SHP77 (cell line): ENCODE results near the gene EYA2.

ENCODE experiments used
- DNase-seq, 2 experiments: peaks; one replicate each; lab custom pipeline; 2025; lab: John Stamatoyannopoulos, UW

EYA2 gene

DNA sequence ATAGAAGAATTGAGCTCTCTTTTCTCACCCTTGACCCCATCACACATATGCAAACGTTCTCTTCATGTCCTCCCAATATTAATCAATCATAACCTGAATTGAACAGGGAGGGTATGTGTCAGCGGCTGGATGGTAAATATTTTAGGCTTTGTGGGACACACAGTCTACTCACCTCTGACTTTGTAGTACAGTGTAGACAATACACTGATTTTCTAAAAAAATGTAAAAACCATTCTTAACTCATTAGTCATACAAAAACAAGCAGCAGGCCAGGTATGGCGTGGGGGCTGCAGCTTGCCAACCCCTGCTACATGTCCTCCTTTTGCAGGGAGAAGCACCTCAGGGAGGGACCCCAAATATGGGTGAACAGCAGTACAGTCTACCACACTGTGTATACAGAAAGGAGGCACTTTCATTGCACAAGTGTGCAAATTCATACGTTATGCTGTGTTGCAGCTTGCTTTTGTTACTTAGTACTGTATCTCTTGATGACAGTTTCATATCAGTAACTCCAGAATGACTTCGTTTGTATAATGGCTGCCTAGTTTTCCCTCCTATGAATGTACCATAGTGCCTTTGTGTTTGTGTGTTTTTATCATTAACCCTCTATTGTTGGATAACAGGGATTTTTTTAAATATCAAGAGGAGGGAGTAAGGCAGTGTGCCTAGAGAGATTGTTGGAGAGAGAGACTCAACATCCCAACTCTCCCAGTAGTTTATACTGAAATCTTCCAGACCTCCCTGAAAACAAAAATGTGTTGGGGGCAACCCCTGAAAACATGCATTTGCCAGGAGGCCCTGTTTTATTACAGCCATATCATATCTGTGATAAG lies 247.5 kb downstream of the EYA2 start:
- DNase-seq: no peak

DNA sequence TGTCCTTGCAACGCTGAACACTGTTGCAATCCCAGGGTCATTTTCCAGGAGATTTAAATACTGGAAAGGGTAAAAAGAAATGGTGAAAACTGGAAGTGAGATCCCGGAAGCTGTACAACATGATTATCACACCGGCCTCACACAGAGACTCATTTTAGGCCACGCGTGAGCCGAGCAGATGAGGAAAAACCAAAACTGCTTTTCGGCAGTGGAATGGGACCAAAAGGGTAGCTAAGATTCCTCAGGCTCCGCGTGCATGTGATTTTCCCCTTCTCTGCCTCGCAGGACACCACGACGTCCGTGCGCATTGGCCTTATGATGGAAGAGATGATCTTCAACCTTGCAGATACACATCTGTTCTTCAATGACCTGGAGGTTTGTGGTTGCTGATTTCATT lies 248.1 kb downstream of the EYA2 start:
- DNase-seq: no peak

DNA sequence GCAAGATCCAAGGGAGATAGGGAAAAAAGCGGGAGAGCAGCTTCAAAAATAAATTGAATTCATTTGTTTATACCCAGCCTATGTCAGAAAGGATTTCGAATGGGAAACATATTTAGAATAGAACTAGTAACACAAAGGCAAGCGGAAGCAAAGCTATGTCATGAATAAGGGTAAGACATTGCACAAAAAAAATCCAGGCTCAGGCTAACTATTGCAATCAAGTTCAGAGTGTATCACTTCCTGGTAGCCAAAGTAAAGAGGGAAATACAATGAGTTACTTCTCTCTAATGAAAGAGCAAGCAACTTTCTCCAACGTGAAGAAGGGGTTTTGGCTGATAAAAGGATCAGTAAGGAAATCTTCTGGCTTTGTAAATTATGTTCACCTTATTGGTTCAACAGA lies 249.0 kb downstream of the EYA2 start:
- DNase-seq: no peak

DNA sequence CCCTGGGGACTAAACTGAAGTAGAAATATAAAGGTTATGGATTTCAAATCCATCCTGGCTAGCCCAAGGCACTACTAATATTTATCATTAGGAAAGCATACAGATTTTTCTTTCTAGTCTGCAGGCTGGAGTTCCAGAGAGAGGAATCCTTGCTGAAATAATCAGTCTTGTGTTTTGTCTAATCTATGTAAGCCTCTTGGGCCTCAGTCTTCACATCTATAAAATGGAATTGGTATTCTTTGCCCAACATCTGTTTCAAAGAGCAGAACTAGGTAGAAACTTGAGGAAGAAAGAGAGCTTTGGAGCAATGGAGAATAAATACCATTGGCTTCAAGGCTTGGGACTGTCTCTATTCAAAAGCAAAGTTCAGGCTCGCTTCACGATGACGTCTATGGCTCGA lies 249.8 kb downstream of the EYA2 start:
- DNase-seq: no peak

DNA sequence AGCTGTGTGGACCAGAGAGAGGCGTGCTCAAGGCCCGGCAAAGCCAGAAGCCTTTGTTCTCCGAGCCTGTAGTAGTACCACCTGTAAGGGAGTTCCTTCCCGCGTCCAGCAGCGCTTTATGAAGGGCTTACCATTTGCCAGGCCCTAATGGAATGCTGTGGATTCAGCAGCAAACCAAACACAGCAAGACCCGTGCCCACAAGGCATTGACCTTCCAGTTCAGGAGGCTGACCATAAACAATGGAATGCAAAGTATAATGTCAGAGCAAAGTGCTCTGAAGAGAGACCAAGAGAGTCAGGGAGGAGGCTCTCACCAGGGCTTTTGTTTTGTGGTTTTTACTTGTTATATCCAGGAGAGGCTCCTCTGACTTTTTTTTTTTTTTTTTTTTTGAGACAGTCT lies 252.0 kb downstream of the EYA2 start:
- DNase-seq: no peak

DNA sequence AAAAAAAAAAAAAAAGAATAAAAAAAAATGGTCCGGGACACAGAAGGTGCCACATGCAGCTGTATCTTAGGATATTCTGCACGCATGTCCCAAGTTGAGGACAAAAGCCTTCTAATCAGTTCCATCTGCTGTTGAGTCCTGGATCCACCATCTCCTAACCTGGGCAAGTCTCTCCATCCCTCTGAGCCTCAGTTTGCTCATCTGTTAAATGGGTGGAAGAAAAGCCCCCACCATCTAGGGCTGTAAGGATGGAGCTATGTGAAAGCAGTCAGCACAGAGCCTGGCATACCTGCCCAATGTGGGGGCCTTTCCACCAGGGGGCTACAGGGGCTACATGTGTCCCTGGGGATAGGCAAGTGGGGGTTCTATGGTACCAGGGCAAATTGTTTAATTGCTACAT lies 253.4 kb downstream of the EYA2 start:
- no peak for DNase-seq

DNA sequence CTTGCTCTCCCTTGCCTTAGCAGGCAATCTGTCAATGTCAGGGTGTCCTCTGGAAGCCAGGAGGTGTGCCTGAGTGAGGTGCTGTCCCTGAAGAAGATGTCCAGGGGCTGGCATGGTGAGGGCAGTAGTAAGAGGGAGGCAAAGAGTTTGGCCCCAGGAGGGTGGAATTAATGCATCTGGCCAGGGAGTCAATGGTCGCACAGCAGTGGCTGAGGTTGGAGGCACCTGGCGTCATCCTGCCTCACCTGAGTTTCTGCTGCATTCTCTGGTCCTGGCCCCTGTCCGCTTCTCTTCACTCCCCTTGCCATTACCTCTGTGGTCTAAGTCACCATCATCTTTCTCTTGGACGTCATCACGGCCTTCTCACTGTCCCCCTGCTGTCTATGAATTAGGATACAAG lies 255.3 kb downstream of the EYA2 start:
- DNase-seq: no peak

DNA sequence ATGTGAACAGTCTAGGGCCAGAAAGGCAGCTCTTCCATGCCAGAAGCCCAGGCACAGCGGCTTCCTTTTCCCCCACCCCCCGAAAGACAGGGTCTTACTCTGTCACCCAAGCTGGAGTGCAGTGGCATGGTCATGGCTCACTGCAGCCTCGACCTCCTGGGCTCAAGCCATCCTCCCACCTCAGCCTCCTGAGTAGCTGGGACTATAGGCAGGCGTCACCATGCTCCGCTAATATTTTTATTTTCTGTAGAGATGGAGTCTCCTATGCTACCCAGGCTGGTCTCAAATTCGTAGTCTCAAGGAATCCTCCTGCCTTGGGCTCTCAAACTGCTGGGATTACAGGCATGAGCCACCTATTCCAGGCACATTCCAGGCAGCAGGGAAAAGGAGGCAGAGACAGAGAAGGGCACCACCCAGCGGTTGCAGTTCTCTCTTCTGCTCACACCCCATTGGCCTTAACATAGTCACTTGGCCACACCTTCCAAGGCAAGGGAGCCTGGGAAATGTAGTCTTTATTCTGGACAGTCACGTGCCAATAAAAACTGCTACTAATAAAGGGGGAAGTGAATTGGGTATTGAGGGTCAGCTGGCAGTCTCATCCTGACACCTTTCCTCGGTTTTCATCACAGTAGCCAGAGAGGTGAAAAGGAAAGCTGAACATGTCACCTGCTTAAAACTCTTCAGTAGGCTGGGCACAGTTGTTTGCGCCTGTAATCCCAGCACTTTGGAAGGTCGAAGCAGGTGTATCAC lies 255.9 kb downstream of the EYA2 start:
- peak; percentile 63 to 68 for DNase-seq

DNA sequence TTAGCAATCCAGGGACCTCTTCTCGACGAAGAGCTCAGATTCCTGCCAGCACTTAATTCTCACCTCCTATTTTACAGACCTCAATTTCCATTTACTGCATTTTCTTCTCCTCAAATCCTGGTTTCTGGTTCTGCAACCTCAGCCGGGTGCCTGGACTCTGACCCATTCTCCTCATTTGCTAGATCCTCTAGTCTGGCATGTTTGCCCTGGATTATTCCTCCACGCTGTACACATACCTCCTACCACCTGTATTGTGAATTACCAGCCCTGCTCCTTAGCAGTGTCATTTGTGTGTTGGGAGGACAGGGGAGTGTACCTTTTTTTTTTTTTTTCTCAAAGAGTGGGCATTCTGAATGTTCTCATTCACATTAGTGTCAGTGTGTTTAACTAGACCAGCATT lies 257.4 kb downstream of the EYA2 start:
- no peak for DNase-seq

DNA sequence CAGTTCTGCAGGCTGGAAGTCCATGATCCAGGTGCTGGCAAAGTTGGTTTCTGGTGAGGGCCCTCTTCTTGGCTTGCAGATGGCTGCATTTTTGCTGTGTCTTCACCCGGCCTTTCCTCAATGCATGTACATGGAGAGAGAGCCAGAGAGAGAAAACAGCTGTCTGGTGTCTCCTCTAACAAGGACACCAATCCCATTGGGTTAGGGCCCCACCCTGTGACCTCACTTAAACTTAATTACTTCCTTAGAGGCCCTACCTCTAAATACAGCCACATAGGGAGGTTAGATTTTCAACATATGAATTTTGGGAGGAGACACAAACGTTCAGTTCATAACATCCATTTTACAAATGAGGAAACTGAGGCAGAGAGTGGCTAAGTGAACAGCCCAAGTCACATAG lies 259.4 kb downstream of the EYA2 start:
- no peak for DNase-seq

DNA sequence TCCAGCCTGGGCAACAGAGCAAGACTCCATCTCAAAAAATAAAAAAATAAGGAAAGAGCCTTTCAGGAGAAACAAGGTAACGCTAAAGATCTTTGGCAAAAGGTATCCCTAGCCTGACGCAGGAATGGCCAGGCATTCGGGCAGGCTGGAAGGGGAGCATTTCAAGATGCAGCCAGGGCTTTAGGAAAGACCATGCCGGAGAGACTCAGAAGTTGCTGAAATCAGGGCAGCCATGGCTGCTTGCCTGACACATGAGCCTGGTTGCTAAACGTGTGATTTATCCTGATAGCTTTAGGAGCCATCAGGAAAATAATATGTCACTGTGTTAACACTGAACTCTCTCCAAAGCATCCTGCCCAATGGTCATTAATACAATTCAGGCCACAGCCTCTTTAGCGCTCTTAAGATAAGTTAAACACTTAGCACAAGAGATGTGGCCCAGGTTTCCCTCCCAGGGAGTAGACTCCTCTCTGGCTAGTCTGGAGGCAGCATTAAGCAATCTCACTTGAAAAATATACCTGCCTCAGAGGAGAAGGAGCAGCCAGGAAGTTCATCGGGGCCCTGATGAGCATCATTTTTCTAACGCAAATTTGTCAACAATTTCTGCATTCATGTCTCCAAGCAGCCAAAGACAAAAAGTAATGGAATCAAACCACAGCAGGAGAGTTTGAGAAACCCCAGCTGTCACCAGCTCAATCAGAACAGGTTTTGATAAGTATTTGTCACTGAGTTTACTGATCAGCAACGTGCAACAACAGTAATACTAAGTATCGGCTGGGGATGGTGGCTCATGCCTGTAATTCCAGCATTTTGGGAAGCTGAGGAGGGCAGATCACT lies 261.9 kb downstream of the EYA2 start:
- DNase-seq: no peak

DNA sequence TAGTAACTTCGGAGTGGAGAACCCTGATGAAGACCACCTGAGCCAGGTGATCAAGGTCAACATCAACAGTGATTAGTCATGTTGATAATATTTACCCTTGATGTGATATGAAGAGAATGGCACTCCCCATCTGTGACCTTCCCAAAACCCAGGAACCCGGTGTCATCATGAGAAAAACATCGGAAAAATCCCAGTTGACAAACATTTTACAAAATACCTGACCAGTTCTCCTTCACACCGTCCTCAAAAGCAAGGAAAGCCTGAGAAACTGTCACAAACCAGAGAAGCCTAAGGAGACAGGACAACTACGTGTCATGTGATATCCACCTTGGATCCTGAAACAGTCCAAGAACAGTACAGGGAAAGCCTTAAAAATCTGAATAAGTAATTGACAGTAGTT lies 264.5 kb downstream of the EYA2 start:
- no peak for DNase-seq

DNA sequence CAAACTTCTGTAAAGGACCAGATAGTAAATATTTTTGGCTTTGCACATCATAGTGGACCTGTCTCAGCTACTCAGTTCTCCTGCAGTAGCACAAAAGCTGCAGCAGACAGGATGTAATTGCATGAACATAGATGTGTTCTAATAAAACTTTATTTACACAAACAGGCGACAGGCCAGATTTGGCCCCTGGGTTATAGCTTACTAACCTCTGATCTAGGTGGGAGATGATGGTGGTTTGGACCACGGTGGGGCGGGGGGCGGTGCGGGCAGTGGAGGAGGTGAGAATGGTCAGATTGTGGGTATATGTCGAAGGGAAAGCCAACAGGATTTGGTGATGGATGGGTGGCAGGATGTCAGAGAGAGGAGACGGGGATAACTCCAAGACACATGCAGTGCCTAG lies 265.6 kb downstream of the EYA2 start:
- no peak for DNase-seq

DNA sequence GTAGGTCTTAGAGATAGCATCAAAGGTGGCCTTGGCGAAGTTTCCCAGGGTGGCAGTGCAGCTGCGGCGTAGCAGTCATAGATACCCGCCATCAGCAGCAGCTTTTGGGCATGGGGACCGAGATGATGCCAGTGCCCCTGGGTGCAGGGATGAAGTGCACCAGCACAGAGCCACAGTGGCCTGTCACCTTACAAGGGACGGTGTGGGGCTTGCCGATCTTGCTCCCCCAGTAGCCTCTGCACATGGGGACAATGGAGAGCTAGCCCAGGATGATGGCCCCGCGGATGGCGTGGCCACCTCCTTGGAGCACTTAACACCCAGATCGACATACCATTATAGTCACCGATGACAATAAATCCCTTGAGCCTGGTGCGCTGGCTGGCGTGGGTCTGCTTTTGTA lies 266.3 kb downstream of the EYA2 start:
- DNase-seq: no peak

DNA sequence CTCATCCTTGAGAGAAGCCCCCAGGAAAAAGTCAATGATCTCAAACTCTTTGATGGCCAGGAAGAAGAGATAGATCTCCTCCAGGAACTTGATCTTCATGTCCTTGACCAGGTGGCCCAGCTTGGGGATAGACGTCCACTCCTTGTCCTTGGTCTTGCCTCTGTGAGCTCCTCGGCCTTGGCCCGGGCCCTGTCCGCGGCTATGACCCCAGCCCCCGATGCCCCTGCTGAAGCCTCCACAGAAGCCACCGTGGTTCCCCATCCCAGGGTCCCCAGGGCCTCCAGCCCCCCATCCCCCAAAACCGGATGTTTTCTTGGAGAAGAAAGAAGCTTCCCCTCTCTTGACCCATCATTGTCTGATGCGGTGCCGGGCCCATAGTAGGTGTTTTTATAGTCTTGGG lies 266.8 kb downstream of the EYA2 start:
- DNase-seq: no peak

DNA sequence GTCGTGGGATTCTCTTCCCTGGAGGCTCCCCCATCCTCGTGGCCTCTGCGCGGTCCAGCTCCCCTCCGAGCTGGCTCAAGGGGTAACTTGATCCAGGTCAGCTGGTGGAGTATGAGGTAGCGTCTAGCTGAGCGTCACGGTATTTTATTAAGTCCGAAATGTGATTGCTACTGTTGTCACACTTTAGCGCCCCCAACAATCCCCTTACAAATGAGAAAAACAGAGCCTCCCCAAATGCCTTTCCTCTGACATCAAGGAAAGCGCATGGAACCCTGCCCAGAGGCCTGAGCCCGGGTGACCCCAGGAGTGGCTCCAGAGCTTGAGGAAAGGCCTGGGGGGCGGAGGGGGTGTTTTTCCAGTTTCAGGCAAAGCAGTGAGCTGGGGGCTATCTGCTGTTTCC lies 269.5 kb downstream of the EYA2 start:
- no peak for DNase-seq

DNA sequence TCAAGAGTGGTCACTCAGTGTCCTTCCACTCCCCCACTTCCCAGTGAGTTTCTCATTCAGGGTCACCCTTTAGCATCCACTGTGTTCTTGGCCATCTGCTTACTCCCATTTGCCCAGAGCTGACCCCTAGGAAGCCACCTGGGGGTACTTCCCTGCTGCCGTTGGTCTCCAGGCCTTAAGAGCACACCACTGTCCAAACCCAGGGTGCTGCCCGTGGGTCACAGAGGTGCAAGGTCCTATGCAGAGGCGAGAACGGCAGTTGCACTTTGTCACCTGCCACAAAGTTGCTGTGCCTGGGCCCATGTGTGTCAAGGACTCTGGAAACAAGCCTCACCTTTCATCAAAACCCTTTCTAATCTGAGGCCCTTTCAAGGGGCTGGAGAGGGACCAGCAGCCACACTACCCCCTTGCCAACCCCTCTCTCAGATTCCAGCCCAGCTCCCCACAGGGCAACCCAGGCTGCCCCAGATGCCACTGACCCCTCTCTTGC lies 270.8 kb downstream of the EYA2 start:
- DNase-seq: no peak

DNA sequence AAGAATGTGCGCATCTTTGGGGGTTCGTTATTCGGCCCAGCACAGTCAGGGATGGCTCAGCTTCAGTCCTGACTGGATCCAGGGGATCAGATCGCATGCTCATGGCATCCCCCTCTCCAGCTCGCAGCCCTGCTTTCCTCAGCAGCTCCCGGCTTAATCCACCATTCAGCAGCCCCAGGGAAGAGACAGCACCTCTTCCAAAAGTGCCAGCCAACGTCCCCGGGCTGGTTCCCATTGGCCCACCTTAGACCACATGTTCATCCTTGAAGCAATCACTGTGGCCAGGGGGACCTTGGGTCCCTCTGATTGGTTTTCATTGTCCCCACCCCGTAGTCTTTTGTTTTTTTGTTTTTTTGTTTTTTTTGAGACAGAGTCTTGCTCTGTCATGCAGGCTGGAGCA lies 273.2 kb downstream of the EYA2 start:
- DNase-seq: no peak

DNA sequence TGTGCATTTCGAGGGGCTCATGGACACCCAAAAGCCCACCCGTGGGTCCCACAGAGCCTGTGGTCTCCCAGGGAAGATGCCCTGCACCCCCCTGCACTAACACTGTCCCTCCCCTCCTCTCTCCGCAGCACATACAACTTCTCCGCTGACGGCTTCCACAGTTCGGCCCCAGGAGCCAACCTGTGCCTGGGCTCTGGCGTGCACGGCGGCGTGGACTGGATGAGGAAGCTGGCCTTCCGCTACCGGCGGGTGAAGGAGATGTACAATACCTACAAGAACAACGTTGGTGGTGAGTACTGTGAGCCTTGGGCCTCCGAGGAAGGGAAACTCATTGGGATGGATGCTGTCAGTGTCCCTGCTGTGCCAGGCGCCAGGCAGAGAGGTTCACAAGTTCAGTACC lies 277.9 kb downstream of the EYA2 start:
- DNase-seq: no peak

DNA sequence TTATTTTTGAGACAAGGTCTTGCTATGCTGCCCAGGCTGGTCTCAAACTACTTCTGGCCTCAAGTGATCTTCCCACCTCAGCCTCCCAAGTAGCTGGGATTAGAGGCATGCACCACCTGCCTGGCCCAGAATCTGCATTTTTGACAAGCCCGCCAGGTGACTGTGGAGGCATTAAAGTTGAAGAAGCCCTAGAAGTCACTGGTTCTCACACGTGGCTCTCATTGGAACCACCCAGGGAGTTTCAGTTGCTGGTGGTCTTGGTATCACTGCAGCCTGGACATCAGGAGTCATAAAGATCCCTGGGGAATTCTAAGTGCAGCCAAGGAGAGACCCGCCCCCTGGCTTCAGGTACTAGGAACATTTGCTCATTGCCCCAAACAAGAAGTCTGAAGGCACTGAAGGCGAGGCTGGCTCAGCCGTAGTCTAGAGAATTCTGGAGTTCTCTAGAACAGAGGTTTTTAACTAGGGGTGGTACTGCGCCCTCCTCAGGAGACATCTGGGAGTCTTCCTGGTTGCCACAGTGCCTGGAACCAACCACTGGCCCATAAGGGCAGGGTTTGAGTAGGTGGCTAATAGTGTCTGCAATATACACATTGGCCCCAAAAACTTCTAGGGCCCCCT lies 279.1 kb downstream of the EYA2 start:
- DNase-seq: no peak

DNA sequence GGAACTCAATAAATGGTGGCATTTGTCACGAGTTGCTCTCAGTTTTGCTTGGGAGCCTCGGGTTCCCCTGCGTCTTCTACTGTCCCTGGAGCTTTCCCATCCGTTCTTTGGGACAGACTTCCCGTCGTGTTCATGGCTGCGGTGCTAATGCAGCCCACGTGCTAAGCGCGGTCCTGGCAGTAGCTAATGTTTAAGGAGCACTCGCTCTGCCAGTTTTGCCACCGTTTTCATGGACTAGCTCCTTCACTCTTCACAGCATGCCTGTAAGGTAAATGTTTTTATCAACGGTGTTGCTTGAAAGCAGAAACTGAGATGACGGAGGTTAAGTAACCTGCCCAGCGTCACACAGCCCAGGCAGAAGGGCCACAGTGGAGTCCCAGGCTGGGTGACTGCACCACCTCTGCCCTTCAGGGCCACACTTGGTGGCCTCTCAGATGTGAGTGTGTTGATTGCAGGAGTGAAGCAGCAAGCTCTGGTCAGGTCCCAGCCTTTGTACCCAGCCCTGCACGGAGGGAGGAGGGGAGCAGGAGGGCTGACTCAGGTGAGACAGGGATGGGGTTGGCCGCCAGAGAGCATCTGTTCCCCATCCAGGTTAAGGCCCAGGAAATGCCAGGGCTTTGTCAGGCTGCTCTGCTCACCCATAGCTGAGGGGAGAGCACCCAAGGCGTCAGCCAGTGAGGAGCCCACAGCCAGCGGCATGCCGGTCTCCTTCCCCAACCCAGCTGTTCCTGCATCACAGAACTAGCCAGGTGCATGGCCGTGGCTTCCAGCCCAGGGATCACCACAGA lies 280.0 kb downstream of the EYA2 start:
- no peak for DNase-seq
